Prostate gland (tissue), 2 donors: ENCODE results near the gene OR5H15. TPM values are rescaled to one million over a fixed set of nuclear protein-coding genes. Genes with fewer than 3 reads are reported as not detected.
"Not testable (repeated sequence)": the region's sequence is repeated elsewhere in the genome, so short reads cannot be mapped to it uniquely, and the experiment has no call there.

Source experiments
- DNase-seq: peaks from one replicate; pipeline ENCODE4 v3.0.0-alpha.2; 2019; ENCODE audit warnings: low spot score
- H3K27ac ChIP-seq, 2 donors: fragments of 200-600 bp; sonication (generic); 2 replicates each; pipeline ENCODE4 v1.5.1; 2017 to 2019
- H3K27me3 ChIP-seq: fragments of 200-600 bp; sonication (generic); replicated peaks from 2 replicates; pipeline ENCODE4 v1.5.1; 2019; ENCODE audit not compliant: insufficient read depth
- H3K36me3 ChIP-seq, 2 donors: fragments of 200-600 bp; sonication (generic); 1 replicate in 1 of 2; 2 replicates in 1 of 2; pipeline versions ENCODE4 v1.5.1 to v1.8.1; 2017 to 2019
- H3K4me1 ChIP-seq: fragments of 200-600 bp; sonication (generic); replicated peaks from 2 replicates; pipeline ENCODE4 v1.5.1; 2019
- H3K4me3 ChIP-seq, 2 donors: fragments of 200-600 bp; sonication (generic); 2 replicates each; pipeline ENCODE4 v1.5.1; 2017 to 2019
- H3K9me3 ChIP-seq: fragments of 200-600 bp; sonication (generic); 2 replicates; pipeline ENCODE4 v1.5.1; 2017
- CTCF ChIP-seq, 4 experiments: fragments of 200-600 bp in 2 of 4; fragments of 450-650 bp in 2 of 4; sonication (generic) in 2 of 4; IDR thresholded peaks; 1 replicate in 3 of 4; 2 replicates in 1 of 4; pipeline ENCODE4 v1.5.1; 2016 to 2019; ENCODE audit warnings: antibody characterized with exemption in 4 of 4, mild to moderate bottlenecking in 2 of 4, moderate library complexity in 2 of 4
- POLR2A ChIP-seq: fragments of 450-650 bp; IDR thresholded peaks from one replicate; pipeline ENCODE4 v1.6.1; 2016; ENCODE audit warnings: antibody characterized with exemption, mild to moderate bottlenecking
- POLR2AphosphoS5 ChIP-seq: sonication (generic); formaldehyde crosslinking; IDR thresholded peaks from one replicate; pipeline ENCODE4 v1.6.1; 2017; ENCODE audit warnings: antibody characterized with exemption
- WGBS: methylation state at CpG from one replicate; pipeline ENCODE4 v1.1.5; 2018; 5-methylcytosine and 5-hydroxymethylcytosine counted together
- intact Hi-C: fragments of 100-400 bp; cut with DNase I; formaldehyde crosslinking; loops from one replicate; pipeline ENCODE4 v1.14.2; 2022
- total RNA-seq, 2 donors: library from RNA; depleted of rRNA; stranded (reverse); fragments of >200 nt; gene quantifications; one replicate each; pipeline ENCODE4 v1.1.0, GENCODE V29; 2016

OR5H15 gene
- total RNA-seq, 2 donors from 2014 or later, result not detected

- Histone ChIP-seq H3K4me1 (no peaks in the 10 kb centered on the region), H3K4me3 (no peak overlapping the region), H3K36me3 (no peaks in the 10 kb centered on the region), H3K27me3 (no peaks in the 10 kb centered on the region), H3K9me3 (no peaks in the 10 kb centered on the region), H3K27ac (no peak overlapping the region)
- 88% methylated on average over 7 of the region's 7 CpGs for WGBS
- TF ChIP-seq POLR2A (no peak), POLR2AphosphoS5 (no peak), CTCF (IDR thresholded peaks at IDR 0.05) (no peak)
- intact Hi-C loops, result no loop called here
- DNase-seq, result no peak
Observed at GRCh38 chr3:98172621-98173020, 6.1 kb downstream of the OR5H15 start.

DNA sequence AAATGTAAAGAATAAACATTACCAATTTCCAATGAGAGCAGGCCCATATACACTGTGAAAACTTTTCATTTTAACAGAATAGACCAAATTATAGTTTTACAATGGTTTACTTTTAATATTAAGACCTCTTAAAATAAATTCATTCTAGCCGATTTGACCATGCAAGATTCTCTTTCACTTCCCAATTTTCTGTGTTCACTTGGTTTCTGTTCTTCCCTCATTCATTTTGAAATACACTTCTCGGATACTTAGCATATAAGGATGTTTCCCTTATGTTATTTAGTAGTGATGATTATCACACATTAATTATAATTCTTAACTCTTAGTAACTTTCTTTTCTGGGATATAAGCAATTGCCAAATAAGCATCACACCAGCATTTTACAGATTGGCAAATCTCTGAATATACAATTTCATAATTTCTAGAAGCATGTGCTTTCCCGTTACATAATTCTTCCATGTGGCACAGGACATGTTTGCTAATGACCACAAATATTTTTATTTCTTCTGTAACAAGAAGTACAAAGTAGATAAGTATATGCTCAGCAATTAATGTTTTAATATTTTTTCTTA, 13.9 kb downstream of the OR5H15 start:
- Histone ChIP-seq H3K4me3 (no peak overlapping the region), H3K27ac (no peak overlapping the region), H3K36me3 (no peaks in the 10 kb centered on the region), H3K9me3 (no peaks in the 10 kb centered on the region), H3K4me1 (no peaks in the 10 kb centered on the region), H3K27me3 (no peaks in the 10 kb centered on the region)
- no peak for DNase-seq
- TF ChIP-seq POLR2AphosphoS5 (no peak), POLR2A (no peak), CTCF (IDR thresholded peaks at IDR 0.05) (no peak)
- intact Hi-C loops, result no loop called here
- 82% methylated on average over 3 of the region's 3 CpGs for WGBS

GRCh38 chr3:98182196-98182595, 15.7 kb downstream of the OR5H15 start:
- DNase-seq, result no peak
- Histone ChIP-seq H3K4me1 (no peaks in the 10 kb centered on the region), H3K36me3 (no peaks in the 10 kb centered on the region), H3K9me3 (no peaks in the 10 kb centered on the region), H3K27me3 (no peaks in the 10 kb centered on the region), H3K4me3 (no peak overlapping the region), H3K27ac (no peak overlapping the region)
- TF ChIP-seq POLR2A (no peak), POLR2AphosphoS5 (no peak), CTCF (IDR thresholded peaks at IDR 0.05) (no peak)
- intact Hi-C loops, result no loop called here

DNA sequence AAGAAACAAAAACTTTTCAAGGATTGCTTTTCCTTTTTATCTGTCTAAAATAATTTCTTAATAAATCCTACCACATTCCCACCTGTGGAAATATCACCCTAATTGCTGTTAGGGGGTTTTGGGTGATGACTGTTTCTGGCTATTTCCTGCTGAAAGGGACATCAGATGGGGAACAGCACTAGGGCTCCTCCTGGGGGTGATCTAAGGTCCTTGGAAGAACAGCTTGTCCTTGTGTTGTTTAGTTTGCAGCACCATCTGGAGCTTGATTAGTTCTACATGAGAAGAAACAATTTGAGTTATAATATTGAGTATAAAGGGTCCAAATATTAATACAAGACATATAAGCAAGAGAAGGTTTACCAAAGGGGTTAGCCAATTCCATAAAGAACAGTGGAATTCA, 18.7 kb downstream of the OR5H15 start:
- Histone ChIP-seq H3K4me3 (no peak overlapping the region), H3K4me1 (no peaks in the 10 kb centered on the region), H3K27ac (no peak overlapping the region), H3K9me3 (no peaks in the 10 kb centered on the region), H3K27me3 (no peaks in the 10 kb centered on the region), H3K36me3 (no peaks in the 10 kb centered on the region)
- TF ChIP-seq CTCF (IDR thresholded peaks at IDR 0.05), result peak in 1 of 4 experiments; percentile 44
- TF ChIP-seq POLR2A, result no peak
- no peak for DNase-seq
- intact Hi-C loops, result no loop called here

- Histone ChIP-seq H3K27me3 (no peaks in the 10 kb centered on the region), H3K27ac (no peak overlapping the region), H3K36me3 (no peaks in the 10 kb centered on the region), H3K9me3 (no peaks in the 10 kb centered on the region), H3K4me3 (no peak overlapping the region), H3K4me1 (no peaks in the 10 kb centered on the region)
- peak; percentile 14 for TF ChIP-seq POLR2AphosphoS5
- peak in 3 of 4 experiments; percentile 7 to 22 (median 13) for TF ChIP-seq CTCF (IDR thresholded peaks at IDR 0.05)
- TF ChIP-seq POLR2A, result no peak
- no peak for DNase-seq
- intact Hi-C loops, result no loop called here
- 17% methylated on average over 3 of the region's 3 CpGs for WGBS
Observed at GRCh38 chr3:98188545-98188944, 22.0 kb downstream of the OR5H15 start.

GRCh38 chr3:98190911-98191310, 24.4 kb downstream of the OR5H15 start:
- H3K9me3 ChIP-seq, DNase-seq, H3K27me3 ChIP-seq, H3K4me1 ChIP-seq, H3K36me3 ChIP-seq, H3K27ac ChIP-seq, H3K4me3 ChIP-seq, intact Hi-C loops: not testable (repeated sequence)

DNA sequence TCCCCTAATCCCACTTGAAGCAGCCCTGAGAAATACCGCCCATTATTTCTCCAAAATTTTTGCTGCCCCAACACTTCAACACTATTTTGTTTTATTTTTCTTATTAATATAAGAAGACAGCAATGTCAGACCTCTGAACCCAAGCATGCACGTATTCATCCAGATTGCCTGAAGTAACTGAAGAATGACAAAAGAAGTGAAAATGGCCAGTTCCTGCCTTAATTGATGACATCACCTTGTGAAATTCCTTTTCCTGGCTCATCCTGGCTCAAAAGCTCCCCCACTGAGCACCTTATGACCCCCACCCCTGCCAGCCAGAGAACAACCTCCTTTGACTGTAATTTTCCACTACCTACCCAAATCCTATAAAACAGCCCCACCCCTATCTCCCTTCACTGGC, 29.8 kb downstream of the OR5H15 start:
- H3K4me1 ChIP-seq, intact Hi-C loops, DNase-seq, H3K36me3 ChIP-seq, H3K9me3 ChIP-seq, H3K27me3 ChIP-seq, H3K4me3 ChIP-seq, H3K27ac ChIP-seq: not testable (repeated sequence)
- WGBS, result 77% methylated on average over 2 of the region's 2 CpGs
